D721Med (cell line): ENCODE measurements around the gene LIF.

Experiments used
- DNase-seq: peaks from one replicate; pipeline ENCODE4 v3.0.0; 2011; ENCODE audit warnings: low spot score; ENCODE audit not compliant: insufficient read length
- FAIRE-seq: peaks from 2 replicates; lab custom pipeline; 2011; peaks lifted over from hg19 to GRCh38; lab: Jason Lieb, UNC
- TF ChIP-seq, protein P1 (sequence below): IDR thresholded peaks from 2 replicates; pipeline ENCODE4 v1.5.1; 2012; ENCODE audit warnings: mild to moderate bottlenecking, control low read depth; ENCODE audit not compliant: insufficient read depth; ENCODE audit errors: missing control alignments

LIF gene

DNA sequence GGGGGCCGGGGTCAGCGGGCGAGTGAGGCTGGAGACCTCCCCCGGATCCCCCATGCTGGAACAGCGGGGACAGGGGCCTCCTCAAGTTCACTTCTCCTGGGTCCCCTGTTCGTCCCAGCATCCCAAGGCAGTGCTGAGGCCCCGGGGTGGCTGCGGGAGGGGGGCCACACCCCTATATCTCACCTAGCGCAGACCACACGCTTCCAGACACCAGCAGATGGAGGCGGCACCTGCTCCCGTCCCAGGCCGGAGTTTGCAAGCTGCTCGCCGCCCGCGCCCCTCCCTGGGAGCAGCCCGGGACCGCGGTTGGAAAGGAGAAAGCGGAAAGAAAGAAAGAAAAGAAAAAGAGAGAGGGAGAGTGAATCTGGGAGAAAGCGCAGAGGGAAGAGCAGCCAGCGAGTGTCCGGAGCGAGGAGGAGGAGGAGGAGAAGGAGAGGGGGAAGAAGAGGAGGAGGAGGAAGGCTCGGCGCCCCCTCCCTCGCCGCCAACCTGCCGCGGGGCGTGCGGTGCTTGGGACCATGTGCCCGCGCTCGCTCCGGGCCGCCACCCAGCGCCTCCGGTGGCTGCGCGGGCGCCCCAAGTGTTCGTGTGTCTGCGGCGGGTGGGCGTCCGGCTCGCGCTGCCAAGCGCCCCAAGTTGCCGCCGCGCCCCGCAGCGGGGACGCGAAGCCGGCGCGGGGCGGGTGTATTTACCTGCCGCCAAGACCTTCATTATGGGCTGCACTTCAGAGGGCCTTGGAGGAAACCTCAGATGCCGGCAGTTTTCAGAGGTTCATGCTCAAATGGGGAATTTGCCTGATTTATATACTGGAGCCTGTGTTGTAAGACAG lies at the start of gene LIF:
TSS of gene LIF (minus strand) at position 775 of the 829 bp plus-strand sequence. CDS start at position 711, 64 bp downstream.
- no peak for FAIRE-seq
- no peak for DNase-seq

DNA sequence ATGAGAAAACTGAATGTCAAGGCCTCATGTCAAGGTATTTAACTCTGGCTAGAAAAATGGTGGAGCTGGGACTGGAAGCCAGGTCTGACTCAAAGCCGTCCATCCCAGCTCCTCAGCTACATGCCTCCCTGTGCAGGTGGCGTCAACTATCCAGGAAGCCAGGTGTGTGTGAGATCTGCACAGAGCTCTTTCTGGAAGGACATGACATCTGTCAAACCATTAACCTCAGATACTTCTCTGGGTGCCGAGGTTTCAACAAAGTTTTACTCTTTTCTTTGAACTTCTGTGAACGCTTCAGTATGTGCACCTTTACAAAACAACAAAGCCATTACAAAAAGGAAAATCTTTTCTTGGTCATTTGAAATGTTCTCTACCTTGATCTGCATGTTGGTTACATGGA lies 49.8 kb upstream of the LIF start:
- FAIRE-seq = no peak
- TF ChIP-seq, protein P1, sequence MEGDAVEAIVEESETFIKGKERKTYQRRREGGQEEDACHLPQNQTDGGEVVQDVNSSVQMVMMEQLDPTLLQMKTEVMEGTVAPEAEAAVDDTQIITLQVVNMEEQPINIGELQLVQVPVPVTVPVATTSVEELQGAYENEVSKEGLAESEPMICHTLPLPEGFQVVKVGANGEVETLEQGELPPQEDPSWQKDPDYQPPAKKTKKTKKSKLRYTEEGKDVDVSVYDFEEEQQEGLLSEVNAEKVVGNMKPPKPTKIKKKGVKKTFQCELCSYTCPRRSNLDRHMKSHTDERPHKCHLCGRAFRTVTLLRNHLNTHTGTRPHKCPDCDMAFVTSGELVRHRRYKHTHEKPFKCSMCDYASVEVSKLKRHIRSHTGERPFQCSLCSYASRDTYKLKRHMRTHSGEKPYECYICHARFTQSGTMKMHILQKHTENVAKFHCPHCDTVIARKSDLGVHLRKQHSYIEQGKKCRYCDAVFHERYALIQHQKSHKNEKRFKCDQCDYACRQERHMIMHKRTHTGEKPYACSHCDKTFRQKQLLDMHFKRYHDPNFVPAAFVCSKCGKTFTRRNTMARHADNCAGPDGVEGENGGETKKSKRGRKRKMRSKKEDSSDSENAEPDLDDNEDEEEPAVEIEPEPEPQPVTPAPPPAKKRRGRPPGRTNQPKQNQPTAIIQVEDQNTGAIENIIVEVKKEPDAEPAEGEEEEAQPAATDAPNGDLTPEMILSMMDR = no peak
- DNase-seq = no peak

More for the DNA sequence above, at the start of gene LIF:
- TF ChIP-seq, protein P1 = peak; percentile 19

DNA sequence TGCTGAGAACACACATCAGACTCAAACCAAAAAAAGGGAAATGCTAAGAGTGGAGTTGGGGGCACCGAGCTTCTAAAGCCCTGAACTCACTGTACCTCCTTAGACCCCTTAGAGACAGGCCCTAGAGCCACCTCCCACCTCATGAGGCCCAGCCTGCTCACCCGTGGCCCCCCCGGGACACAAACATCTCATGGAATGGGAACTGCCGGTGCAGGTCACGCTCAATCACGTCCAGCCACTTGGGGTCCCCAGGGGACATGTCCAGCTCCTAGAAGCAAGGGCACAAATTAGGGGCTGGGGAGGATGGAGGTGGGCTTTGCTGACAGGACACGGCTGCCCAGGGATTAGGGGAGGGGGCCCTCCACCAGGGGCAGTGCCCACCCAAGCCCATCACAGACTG lies 49.0 kb upstream of the LIF start:
- FAIRE-seq (no peak), DNase-seq (no peak)
- TF ChIP-seq, protein P1 = no peak

DNA sequence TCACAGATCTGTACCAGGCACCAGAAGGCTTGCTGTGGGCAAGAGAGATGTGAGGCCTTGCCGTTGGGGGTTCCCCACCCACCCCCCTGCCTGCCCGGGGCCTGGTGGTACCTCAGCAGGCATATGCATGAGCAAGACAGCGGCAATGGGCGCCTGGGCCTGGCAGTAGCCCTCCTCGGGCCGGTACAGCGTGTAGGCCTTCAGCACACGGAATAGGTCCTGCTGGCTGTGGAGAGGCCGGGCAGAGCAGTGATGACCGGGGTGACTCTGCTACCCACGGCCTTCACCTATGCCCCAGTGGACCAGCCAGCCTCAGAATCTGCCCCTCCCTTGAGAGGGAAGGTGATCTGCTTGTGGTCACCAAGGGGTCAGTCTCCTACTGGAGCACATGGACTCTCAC lies 48.3 kb upstream of the LIF start:
- TF ChIP-seq, protein P1 = no peak
- FAIRE-seq = no peak
- DNase-seq = no peak

DNA sequence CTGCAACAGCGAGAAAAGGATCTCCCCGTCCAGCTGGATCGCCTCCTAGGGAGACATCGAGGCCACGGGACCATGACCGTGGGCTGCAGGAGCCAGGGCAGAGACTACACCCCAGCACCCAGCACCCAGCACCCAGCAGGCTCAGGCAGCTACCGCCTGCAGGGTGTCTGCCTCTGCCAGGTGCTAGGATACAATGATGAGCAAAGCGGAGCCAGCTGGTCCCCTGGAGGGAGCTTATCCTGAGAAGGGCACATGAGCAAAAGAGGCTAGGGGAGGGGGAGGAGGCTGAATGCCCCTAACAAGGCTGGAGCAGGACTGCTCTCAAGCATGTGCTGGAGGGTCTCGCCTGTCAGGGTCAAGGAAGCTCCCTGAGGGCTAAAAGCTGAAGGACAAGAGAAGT lies 47.5 kb upstream of the LIF start:
- TF ChIP-seq, protein P1 = no peak
- DNase-seq (peak; percentile 35), FAIRE-seq (no peak)

DNA sequence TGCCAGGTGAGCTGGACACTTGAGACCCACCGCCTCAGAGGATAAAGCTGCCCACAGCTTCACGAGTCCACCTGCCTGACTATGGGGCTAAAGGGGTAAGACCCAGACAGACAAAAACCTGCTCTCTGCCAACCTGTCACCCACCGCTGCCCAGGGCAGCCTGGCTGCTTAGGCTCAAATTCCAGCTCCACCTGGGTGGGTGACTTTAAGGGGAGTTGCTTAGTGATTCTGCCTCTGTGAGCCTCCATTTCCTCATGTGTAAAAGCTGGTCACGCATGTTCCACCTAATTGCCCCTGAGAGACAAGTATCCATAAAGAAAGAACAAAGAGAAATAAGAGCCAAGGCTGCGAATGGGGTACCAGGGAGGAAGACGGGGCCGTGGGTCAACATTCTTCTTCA lies 46.5 kb upstream of the LIF start:
- TF ChIP-seq, protein P1 = no peak
- DNase-seq (no peak), FAIRE-seq (no peak)
